Effector CD8-positive, alpha-beta T cell (primary cell): ENCODE measurements around the gene SERPIND1.
"Not testable (repeated sequence)": the region's sequence is repeated elsewhere in the genome, so short reads cannot be mapped to it uniquely, and the experiment has no call there.

Experiments used
- DNase-seq: peaks from one replicate; lab custom pipeline; 2025; lab: John Stamatoyannopoulos, UW
- total RNA-seq, 4 experiments: gene quantifications; one replicate each; lab custom pipeline; 2026; lab: John Stamatoyannopoulos, UW

Gene SERPIND1, protein sequence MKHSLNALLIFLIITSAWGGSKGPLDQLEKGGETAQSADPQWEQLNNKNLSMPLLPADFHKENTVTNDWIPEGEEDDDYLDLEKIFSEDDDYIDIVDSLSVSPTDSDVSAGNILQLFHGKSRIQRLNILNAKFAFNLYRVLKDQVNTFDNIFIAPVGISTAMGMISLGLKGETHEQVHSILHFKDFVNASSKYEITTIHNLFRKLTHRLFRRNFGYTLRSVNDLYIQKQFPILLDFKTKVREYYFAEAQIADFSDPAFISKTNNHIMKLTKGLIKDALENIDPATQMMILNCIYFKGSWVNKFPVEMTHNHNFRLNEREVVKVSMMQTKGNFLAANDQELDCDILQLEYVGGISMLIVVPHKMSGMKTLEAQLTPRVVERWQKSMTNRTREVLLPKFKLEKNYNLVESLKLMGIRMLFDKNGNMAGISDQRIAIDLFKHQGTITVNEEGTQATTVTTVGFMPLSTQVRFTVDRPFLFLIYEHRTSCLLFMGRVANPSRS
- 0 reads per million in 4 experiments for total RNA-seq

DNA sequence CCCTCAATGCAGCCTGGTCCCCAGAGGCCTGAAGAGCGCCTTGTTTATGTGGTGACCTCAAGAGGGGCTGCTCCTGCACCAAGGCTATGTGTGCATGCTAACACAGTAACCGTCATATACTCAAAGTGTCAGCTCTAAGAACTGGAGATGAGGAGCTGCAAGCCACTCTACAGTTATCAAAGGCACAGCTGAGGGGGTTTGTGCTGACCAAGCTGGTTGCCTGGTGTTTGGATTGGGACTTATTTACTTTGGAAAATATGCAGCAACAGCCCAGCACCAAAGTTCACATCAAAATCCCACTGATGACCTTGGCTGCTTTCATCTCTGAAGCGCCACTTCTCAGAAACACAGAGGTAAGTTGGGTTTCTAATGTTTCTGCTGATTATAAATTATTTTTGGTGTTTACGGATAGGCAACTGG is at the start of gene SERPIND1:
TSS of gene SERPIND1 (plus strand) at position 321 of the 420 bp plus-strand sequence. CDS start 5,200 bp downstream, outside the sequence.
- no peak for DNase-seq

DNA sequence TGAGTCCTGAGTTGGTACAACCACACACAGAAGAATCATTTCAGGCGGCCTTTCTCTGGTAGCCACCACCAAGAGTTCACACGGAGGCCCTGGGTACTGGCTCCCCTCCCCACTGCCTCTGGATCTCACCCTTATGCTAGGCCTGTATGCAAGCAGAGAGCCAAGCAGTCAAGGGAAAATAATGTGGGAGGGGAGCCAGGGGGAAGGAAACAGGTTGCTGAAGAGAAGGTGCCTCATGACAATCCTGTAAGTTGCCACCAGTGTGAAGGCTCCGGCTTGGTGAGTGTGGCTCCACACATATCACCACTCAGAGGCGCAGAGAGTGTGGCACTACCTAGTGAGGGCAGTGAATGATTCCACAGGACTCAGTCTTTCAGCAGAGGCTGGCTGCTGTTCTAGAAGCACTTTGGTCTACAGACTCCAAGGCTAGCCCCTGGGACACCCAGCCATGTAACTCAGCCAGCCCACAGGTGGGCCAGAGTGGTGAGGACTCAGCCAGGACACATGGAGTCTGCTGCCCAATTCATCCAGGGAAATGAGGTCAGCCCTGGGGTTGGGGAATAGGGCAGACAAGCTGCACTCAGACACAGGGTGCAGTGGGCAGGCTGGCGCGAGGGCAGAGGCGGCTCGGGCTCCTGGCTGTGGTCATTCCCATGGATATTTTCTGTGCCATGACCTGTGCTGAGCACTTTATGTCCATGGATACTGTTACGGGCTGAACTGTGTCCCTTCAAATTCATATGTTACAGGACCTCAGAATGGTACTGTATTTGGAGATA is 49.0 kb upstream of the SERPIND1 start:
- DNase-seq = no peak

- no peak for DNase-seq
These were observed 47.8 kb upstream of the SERPIND1 start for GRCh38 chr22:20725987-20726558.

GRCh38 chr22:20727118-20728015 is 46.5 kb upstream of the SERPIND1 start:
- no peak for DNase-seq

GRCh38 chr22:20728523-20729190 is 45.3 kb upstream of the SERPIND1 start:
- no peak for DNase-seq

GRCh38 chr22:20729194-20729593 is 44.7 kb upstream of the SERPIND1 start:
- DNase-seq = no peak

DNA sequence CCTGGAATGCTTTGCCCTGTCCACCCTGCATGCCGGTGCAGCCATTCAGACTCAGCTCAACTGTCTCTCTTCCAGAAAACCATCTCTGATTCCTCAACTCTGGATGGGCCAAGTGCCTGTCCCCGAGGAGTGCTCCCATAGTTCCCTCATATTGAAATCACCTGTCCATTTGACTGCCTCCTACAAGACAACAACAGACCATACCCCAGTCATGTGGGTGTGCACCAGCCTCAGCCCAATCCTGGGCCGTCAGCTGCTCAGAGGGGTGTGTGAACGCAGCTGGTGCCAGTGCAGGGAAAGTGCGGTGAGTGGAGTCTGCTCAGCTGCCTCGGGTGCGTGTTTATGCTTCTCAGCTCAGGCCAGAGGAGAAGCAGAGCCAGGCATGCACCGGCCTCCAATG is 41.5 kb upstream of the SERPIND1 start:
- not testable (repeated sequence) for DNase-seq

- DNase-seq = not testable (repeated sequence)
These were observed 38.4 kb upstream of the SERPIND1 start for GRCh38 chr22:20735356-20736162.

- not testable (repeated sequence) for DNase-seq
These were observed 37.0 kb upstream of the SERPIND1 start for GRCh38 chr22:20736891-20737290.

- DNase-seq = no peak
These were observed 35.4 kb upstream of the SERPIND1 start for GRCh38 chr22:20738394-20739089.

- DNase-seq = no peak
These were observed 33.5 kb upstream of the SERPIND1 start for GRCh38 chr22:20740222-20740951.

GRCh38 chr22:20741008-20741633 is 32.8 kb upstream of the SERPIND1 start:
- no peak for DNase-seq

GRCh38 chr22:20741634-20742581 is 32.0 kb upstream of the SERPIND1 start:
- peak; percentile 16 for DNase-seq

DNA sequence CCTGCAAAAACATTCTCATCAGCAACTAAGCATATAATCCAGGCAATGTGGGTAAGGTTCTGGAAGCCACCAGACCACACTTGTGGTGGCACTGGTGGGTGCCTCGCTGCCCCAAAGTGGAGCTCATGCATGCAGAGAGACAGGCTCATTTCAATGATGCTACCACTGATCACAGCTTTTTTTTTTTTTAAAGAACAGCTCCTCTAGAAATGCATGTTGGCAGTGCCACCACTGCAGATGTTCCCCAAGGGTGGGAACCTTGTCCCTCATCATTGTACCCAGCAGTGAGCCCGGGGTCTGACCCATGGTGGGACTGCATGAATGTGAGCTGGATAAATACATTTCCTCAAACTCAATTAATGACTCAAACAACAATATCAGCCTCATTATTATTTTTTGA is 31.1 kb upstream of the SERPIND1 start:
- DNase-seq = no peak

DNA sequence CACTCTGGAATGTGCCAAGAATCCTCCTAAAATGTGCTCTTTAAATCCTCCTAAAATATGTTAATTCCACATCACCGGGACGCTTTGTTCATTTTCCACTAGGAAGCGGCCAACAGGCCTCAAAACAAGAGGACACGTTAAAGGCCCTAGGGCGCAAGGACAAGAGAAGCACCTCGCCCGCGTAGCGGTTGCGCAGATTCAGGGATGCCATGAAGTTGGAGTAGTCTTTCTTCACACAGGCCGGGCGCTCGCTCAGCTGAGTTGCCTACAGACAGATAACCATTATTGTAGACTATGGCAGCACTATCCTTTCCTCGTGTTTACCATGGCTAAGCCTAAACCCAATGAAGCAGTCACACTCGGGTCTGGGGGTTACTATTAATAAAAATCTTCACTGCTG is 29.5 kb upstream of the SERPIND1 start:
- no peak for DNase-seq

- no peak for DNase-seq
These were observed 28.8 kb upstream of the SERPIND1 start for GRCh38 chr22:20745119-20745518.
